B cell (primary cell): ENCODE measurements around the gene SMARCC1. TPM values are rescaled to one million over a fixed set of nuclear protein-coding genes. Genes with fewer than 3 reads are reported as not detected.

ENCODE experiments used
- ATAC-seq: fragments of 200-7000 bp; cut with Tn5 transposase; one replicate; pipeline ENCODE4 v1.10.0; 2021; ENCODE audit warnings: low read depth, mild to moderate bottlenecking, moderate number of reproducible peaks, moderate library complexity
- CTCF ChIA-PET: fragments of 350-600 bp; sonication (Branson Sonifier 250); formaldehyde crosslinking; loops from one replicate; lab custom pipeline; 2021; ENCODE audit warnings: antibody characterized with exemption, inconsistent platforms; lab: Charles Lee
- POLR2A ChIA-PET: fragments of 350-600 bp; sonication (Branson Sonifier 250); formaldehyde crosslinking; loops from one replicate; lab custom pipeline; 2021; ENCODE audit warnings: antibody characterized with exemption; lab: Charles Lee
- DNase-seq: peaks from one replicate; pipeline ENCODE4 v3.0.0; 2013
- H2AFZ ChIP-seq: 2 replicates; pipeline ENCODE4 v1.6.1; 2012; ENCODE audit warnings: mild to moderate bottlenecking, low read depth, low read length; ENCODE audit not compliant: insufficient read depth, poor library complexity, severe bottlenecking
- H3K27ac ChIP-seq, 2 donors: 1 replicate in 1 of 2; 2 replicates in 1 of 2; pipeline ENCODE4 v1.5.1; 2012 to 2013; ENCODE audit warnings: low read length in 2 of 2, mild to moderate bottlenecking in 2 of 2, moderate library complexity in 1 of 2
- H3K27me3 ChIP-seq, 4 experiments: fragments of 200-600 bp in 1 of 4; sonication (generic) in 1 of 4; replicated peaks in 1 of 4; 1 replicate in 2 of 4; 2 replicates in 2 of 4; pipeline versions ENCODE4 v1.6.1 to v1.7.0; 2013 to 2016; ENCODE audit warnings: low read length in 3 of 4, mild to moderate bottlenecking in 2 of 4, mixed read lengths in 1 of 4, moderate library complexity in 1 of 4; ENCODE audit not compliant: insufficient read depth in 4 of 4, control insufficient read depth in 3 of 4; ENCODE audit errors: control extremely low read depth in 1 of 4
- H3K36me3 ChIP-seq, 2 experiments: replicated peaks in 1 of 2; 1 replicate in 1 of 2; 2 replicates in 1 of 2; pipeline versions ENCODE4 v1.6.1 to v1.7.1; 2013; ENCODE audit warnings: low read length in 1 of 2; ENCODE audit not compliant: insufficient read depth in 2 of 2, control insufficient read depth in 1 of 2; ENCODE audit errors: control extremely low read depth in 1 of 2, extremely low read depth in 1 of 2
- H3K4me1 ChIP-seq, 2 donors: fragments of 200-600 bp in 1 of 2; sonication (generic) in 1 of 2; 1 replicate in 1 of 2; 2 replicates in 1 of 2; pipeline versions ENCODE4 v1.5.1 to v1.6.1; 2013 to 2017; ENCODE audit warnings: low read length in 2 of 2; ENCODE audit not compliant: control insufficient read depth in 2 of 2, insufficient read depth in 2 of 2
- H3K4me2 ChIP-seq: replicated peaks from 2 replicates; pipeline ENCODE3; 2012; ENCODE audit warnings: mild to moderate bottlenecking, low read depth, low read length; ENCODE audit not compliant: poor library complexity, severe bottlenecking
- H3K4me3 ChIP-seq, 5 experiments: fragments of 200-600 bp in 1 of 5; sonication (generic) in 1 of 5; 1 replicate in 3 of 5; 2 replicates in 2 of 5; pipeline versions ENCODE4 v1.5.1 to v1.7.0; 2011 to 2016; ENCODE audit warnings: low read length in 4 of 5, mild to moderate bottlenecking in 4 of 5, low read depth in 2 of 5, control low read depth in 1 of 5, moderate library complexity in 1 of 5; ENCODE audit not compliant: insufficient read depth in 1 of 5; ENCODE audit errors: control extremely low read depth in 1 of 5, extremely low read depth in 1 of 5
- H3K79me2 ChIP-seq: fragments of 200-600 bp; sonication (generic); one replicate; pipeline ENCODE4 v1.6.0; 2016; ENCODE audit warnings: low read length; ENCODE audit not compliant: control insufficient read depth, insufficient read depth
- H3K9ac ChIP-seq: fragments of 200-600 bp; sonication (generic); 2 replicates; pipeline ENCODE4 v1.6.1; 2017; ENCODE audit warnings: mild to moderate bottlenecking, low read length, moderate library complexity
- H3K9me3 ChIP-seq, 3 donors: one replicate each; pipeline versions ENCODE4 v1.6.1 to v1.7.1; 2013; ENCODE audit warnings: low read length in 2 of 3; ENCODE audit not compliant: control insufficient read depth in 2 of 3, insufficient read depth in 1 of 3; ENCODE audit errors: control extremely low read depth in 1 of 3
- H4K20me1 ChIP-seq: 2 replicates; pipeline ENCODE4 v1.6.0; 2012; ENCODE audit warnings: mild to moderate bottlenecking, low read length; ENCODE audit not compliant: insufficient read depth, control insufficient read depth, poor library complexity, severe bottlenecking
- H3K27ac Mint-ChIP-seq: one replicate; pipeline ENCODE4 v1.8.0; 2021; ENCODE audit warnings: mixed read lengths
- H3K27me3 Mint-ChIP-seq: one replicate; pipeline ENCODE4 v1.8.0; 2021; ENCODE audit warnings: mixed read lengths
- H3K4me1 Mint-ChIP-seq: one replicate; pipeline ENCODE4 v1.8.0; 2021; ENCODE audit warnings: mixed read lengths
- H3K4me3 Mint-ChIP-seq: one replicate; pipeline ENCODE4 v1.8.0; 2021; ENCODE audit warnings: mixed read lengths
- H3K9me3 Mint-ChIP-seq: one replicate; pipeline ENCODE4 v1.8.0; 2022; ENCODE audit warnings: mixed read lengths; ENCODE audit not compliant: insufficient read depth
- EZH2 ChIP-seq: IDR thresholded peaks from 2 replicates; pipeline ENCODE4 v1.6.1; 2012; ENCODE audit warnings: borderline replicate concordance, low read depth, mild to moderate bottlenecking, moderate library complexity, low read length; ENCODE audit not compliant: insufficient read depth, poor library complexity, severe bottlenecking
- WGBS: methylation state at CpG from one replicate; pipeline ENCODE4 v1.1.5; 2013; ENCODE audit warnings: missing lambda C conversion rate; ENCODE audit not compliant: insufficient coverage; 5-methylcytosine and 5-hydroxymethylcytosine counted together
- intact Hi-C: fragments of 100-400 bp; cut with micrococcal nuclease; formaldehyde crosslinking; loops from one replicate; pipeline ENCODE4 v1.10.0; 2022
- polyA plus RNA-seq: library from polyadenylated mRNA; depleted of rRNA; stranded (reverse); fragments of >200 nt; gene quantifications from 2 replicates; pipeline ENCODE4 v1.2.3, GENCODE V29; 2012
- total RNA-seq, 2 donors: library from RNA; stranded (reverse); fragments of 120-200 nt in 1 of 2; gene quantifications; 1 replicate in 1 of 2; 2 replicates in 1 of 2; pipeline versions ENCODE4 v1.2.3 to v1.2.4, GENCODE V29; 2013 to 2022
- TF ChIP-seq, protein P1 (sequence below): fragments of 200-600 bp; IDR thresholded peaks from one replicate; pipeline ENCODE4 v1.8.0; 2022; ENCODE audit warnings: antibody characterized with exemption, mild to moderate bottlenecking

SMARCC1 gene
- total and polyA plus RNA-seq, 2 donors (not counting 1 experiment from before 2014, with no cell fraction given), result 13.1 to 155 TPM

DNA sequence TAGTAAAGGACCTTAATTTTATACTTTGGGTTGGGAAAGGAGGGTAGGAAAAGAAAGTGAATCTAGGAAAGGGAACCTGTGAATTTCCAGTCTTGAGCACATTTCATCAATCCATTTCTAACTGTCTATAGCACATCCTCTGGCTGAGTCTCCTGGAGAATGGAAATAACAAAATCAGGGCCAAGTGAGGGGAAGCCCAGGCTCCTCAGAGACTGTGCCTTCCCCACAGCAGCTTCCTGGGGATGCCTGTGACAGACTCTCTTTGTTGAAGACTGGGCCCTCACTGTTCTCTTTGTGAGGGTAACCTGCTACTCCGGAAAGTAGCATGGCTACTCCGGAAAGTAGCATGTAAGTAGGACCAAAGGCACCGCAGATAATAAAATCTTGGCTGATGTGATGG lies 180.4 kb downstream of the SMARCC1 start:
- Mint-ChIP-seq H3K4me3 (no peak overlapping the region), H3K27me3 (no peaks in the 10 kb centered on the region), H3K27ac (no peak overlapping the region), H3K9me3 (no peaks in the 10 kb centered on the region), H3K4me1 (no peaks in the 10 kb centered on the region)
- H3K79me2 ChIP-seq, result peaks cover 26% of the 10 kb centered on the region
- H3K9ac ChIP-seq, result no peak overlapping the region
- H3K27me3 ChIP-seq, result no peaks in the 10 kb centered on the region
- H2AFZ ChIP-seq, result no peak overlapping the region
- WGBS, result 100% methylated on average over 3 of the region's 3 CpGs
- peaks cover 15 to 59% of the 10 kb centered on the region in 2 experiments for H3K36me3 ChIP-seq
- H3K4me2 ChIP-seq, result no peak overlapping the region
- H3K9me3 ChIP-seq, result no peaks in the 10 kb centered on the region
- no peak for DNase-seq
- no peak for ATAC-seq
- H3K27ac ChIP-seq, result no peak overlapping the region
- H4K20me1 ChIP-seq, result peaks cover 6% of the 10 kb centered on the region
- intact Hi-C loops, result no loop called here
- no peaks in the 10 kb centered on the region for H3K4me1 ChIP-seq
- ChIA-PET POLR2A (no interaction called here), CTCF (no interaction called here)
- TF ChIP-seq, protein P1, sequence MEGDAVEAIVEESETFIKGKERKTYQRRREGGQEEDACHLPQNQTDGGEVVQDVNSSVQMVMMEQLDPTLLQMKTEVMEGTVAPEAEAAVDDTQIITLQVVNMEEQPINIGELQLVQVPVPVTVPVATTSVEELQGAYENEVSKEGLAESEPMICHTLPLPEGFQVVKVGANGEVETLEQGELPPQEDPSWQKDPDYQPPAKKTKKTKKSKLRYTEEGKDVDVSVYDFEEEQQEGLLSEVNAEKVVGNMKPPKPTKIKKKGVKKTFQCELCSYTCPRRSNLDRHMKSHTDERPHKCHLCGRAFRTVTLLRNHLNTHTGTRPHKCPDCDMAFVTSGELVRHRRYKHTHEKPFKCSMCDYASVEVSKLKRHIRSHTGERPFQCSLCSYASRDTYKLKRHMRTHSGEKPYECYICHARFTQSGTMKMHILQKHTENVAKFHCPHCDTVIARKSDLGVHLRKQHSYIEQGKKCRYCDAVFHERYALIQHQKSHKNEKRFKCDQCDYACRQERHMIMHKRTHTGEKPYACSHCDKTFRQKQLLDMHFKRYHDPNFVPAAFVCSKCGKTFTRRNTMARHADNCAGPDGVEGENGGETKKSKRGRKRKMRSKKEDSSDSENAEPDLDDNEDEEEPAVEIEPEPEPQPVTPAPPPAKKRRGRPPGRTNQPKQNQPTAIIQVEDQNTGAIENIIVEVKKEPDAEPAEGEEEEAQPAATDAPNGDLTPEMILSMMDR, result no peak
- TF ChIP-seq EZH2, result no peak
- no peak overlapping the region for H3K4me3 ChIP-seq

DNA sequence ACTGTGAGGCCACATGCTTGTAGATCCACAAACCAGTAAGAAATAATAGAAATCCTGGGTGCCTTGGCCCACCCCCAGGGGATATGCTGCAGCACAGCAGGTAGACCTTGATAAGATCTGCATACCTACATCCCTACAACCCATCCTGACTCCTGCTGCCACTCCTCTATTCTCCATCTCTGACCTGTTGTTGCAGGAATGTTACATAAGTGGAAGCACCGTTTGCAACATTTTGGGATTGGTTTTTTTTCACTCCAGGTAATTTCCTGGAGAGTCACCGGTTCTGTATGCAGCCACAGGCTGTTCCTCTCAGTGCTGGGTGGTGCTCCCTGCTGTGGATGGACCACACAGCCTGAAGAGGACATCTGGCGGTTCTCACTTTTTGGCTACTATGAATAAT lies 186.9 kb downstream of the SMARCC1 start:
- DNase-seq, result no peak
- peaks cover 11 to 37% of the 10 kb centered on the region in 2 experiments for H3K36me3 ChIP-seq
- H3K9me3 Mint-ChIP-seq, result no peaks in the 10 kb centered on the region
- no peak overlapping the region for H3K4me3 Mint-ChIP-seq
- H3K9ac ChIP-seq, result no peak overlapping the region
- H3K27me3 Mint-ChIP-seq, result no peaks in the 10 kb centered on the region
- ATAC-seq, result no peak
- no peaks in the 10 kb centered on the region for H3K9me3 ChIP-seq
- H3K4me3 ChIP-seq, result no peak overlapping the region
- WGBS, result 94% methylated on average over 2 of the region's 3 CpGs
- intact Hi-C loops, result no loop called here
- no peak overlapping the region for H3K27ac ChIP-seq
- no peak overlapping the region for H2AFZ ChIP-seq
- ChIA-PET POLR2A (no interaction called here), CTCF (no interaction called here)
- H3K4me1 Mint-ChIP-seq, result no peaks in the 10 kb centered on the region
- H3K79me2 ChIP-seq, result no peaks in the 10 kb centered on the region
- no peak overlapping the region for H3K4me2 ChIP-seq
- H3K4me1 ChIP-seq, result no peaks in the 10 kb centered on the region
- TF ChIP-seq, protein P1, result no peak
- H4K20me1 ChIP-seq, result peaks cover 6% of the 10 kb centered on the region
- no peaks in the 10 kb centered on the region for H3K27me3 ChIP-seq
- no peak overlapping the region for H3K27ac Mint-ChIP-seq
